ENCODE measurements around the gene COG8.
"Not testable (repeated sequence)": the region's sequence is repeated elsewhere in the genome, so short reads cannot be mapped to it uniquely, and the experiment has no call there.

The COG8 gene

GRCh38 chr16:69319381-69319780, 20.0 kb downstream of the COG8 start:
- no peak for DNase-seq (ENCODE audit: low read depth)

- DNase-seq (ENCODE audit: low read depth), result no peak
Observed at GRCh38 chr16:69318911-69319289, 20.5 kb downstream of the COG8 start.

- DNase-seq (ENCODE audit: low read depth), result no peak
Observed at GRCh38 chr16:69318177-69318910, 21.0 kb downstream of the COG8 start.

DNA sequence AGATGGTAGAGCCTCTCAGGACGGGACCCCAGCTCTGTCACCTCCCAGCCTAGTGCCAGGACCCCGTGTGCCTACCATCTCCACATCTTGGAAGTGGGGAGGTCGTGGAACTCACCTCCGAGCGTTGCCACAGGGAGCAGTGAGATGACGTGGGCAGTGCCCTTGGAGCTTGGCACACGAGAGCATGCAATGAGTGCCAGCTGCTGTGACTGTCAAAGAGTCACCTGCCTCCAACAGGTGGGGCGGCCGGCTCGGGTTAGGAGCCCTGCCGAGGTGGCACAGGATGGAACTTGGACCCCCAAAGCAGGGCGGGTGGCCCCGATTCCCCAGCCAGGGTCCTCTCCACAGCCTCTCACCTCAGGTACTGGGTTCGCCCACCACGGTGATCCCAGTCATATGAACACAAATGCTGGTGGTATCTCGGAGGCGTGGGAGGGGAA, 22.7 kb downstream of the COG8 start:
- DNase-seq (ENCODE audit: low read depth), result no peak

DNA sequence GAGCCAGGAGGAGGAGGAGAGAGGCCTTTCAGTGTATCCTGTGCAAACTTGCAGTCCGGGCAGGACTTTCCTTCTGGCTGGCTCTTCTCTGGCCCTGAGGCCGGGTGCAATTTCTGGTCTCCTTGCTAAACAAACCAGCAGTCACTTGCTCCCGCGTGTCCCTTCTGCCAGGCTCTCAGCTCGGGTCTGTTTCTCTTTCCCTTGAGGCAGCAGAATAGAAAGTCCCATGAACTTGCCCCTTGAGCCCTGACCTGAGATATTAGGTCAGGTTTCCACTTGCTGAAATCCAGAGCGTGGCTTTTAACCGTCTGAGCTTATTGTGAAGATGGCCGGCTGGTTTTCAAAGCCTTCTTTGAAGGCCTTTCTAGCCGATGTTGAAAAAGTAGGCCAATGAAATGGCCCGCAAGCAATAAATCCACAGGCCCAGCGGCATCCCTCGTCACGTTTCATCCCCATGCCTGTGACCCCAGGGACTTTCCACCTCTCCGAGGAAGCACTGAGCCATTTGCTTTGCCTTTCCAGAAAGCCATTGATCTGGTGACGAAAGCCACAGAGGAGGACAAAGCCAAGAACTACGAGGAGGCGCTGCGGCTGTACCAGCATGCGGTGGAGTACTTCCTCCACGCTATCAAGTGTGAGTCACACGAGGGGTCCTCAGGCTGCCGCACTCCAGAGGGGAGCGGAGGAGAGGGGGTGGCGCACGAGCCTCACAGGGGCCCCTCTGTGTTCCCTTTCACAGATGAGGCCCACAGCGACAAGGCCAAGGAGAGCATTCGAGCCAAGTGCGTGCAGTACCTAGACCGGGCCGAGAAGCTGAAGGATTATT, 23.7 kb downstream of the COG8 start:
- DNase-seq (ENCODE audit: low read depth), result no peak

DNA sequence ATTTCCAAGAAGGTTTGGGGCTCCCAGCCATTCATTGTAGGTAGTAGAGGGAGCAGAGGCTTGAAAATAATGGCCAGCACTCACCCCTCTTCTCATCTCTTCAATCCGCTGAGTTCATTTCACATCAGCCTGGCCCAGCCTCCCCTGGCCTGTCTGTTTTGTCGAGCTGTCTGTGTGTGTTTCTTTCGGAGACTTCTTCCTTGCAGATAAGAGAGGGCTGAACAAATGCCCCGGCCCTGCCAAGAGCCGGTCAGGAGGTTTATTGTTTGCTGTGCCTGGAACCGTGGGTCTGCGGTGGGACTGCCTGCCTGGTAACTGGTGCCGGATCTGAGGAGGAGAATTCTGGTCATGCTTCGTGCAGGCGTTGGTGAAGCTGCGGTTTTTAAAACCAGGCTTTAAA, 24.8 kb downstream of the COG8 start:
- DNase-seq (ENCODE audit: low read depth), result no peak

DNA sequence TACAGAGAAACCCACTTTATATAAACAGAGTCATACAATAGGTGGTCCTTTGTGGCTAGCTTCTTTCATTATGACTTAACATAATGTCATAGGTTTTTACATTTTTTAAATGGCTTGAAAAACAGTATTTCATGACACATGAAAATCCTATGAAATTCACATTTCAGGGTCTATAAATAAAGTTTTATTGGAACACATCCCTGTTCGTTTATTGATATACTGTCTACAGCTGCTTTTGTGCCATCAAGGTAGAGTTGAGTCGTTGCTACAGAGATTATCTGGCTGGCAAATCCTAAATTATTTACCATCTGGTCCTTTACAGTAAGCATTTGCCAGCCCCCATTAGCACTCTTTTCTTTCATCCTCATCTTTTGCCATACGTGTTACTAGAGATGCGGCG, 25.9 kb downstream of the COG8 start:
- no peak for DNase-seq (ENCODE audit: low read depth)

DNA sequence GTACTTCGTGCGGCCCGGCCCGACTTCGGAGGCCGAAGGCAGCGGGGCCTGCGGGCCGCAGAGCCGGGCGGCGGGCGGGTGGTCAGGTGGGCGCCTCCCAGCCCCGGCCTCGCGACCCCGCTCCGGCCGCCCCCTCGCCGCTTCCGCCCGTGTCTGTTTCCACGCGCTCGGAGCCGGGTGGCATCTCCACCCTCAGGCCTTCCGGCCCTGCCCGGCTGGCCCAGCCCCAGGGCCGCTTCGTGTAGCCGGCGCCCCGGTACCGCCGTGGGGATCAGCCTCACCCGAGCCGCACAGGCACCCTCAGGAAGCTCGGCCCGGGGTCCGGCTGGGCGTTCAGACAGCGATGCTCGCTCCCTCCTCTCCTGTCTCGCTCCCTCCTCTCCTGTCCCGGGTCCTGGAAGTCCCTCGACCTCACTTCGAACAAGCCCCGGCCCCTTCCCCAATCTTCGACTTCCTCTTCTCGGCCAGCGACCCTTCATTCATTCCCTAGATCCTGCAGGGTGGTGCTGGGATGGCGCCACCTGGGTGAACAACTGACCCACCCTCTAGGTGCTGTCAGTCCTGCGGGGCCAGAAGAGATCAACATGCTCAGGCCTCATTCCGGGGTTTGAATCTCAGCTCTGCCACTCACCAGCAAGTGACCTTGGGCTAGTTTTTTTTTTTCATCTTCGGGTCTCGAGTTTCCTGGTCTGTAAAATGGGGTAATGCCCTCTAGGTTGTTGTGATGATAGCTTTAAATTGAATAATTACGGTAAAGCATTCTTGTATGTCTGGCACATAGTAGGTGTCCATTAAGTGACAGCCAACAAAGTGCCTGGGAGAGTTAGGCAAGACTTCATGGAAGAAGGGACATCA, 27.6 kb downstream of the COG8 start:
- no peak for DNase-seq (ENCODE audit: low read depth)

- DNase-seq (ENCODE audit: low read depth), result peak; percentile 94
Observed at GRCh38 chr16:69310653-69311532, 28.5 kb downstream of the COG8 start, which contains the start of gene VPS4A. VPS4A (plus strand) TSS chr16:69311350; CDS start chr16:69311512, 162 bp downstream.

GRCh38 chr16:69309316-69309715, 30.0 kb downstream of the COG8 start:
- DNase-seq (ENCODE audit: low read depth), result no peak

DNA sequence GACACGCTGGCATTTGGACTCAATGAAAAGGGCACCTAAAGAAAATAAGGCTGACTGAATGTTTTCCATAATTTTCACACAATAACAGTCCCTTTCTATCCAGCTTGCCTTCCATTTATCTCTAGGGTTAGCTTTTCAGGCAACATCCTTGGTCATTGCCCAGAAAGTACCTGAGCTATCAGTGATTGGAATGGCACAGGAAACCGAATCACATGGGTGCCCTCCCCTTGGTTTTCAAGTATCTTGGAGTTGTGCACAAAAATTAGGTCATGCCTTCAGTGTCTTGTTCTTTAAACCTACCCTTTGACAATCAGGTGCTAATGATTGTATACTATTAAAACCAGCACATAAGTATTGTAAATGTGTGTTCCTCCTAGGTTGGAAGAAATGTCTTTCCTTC, 31.5 kb downstream of the COG8 start:
- DNase-seq (ENCODE audit: low read depth), result no peak

DNA sequence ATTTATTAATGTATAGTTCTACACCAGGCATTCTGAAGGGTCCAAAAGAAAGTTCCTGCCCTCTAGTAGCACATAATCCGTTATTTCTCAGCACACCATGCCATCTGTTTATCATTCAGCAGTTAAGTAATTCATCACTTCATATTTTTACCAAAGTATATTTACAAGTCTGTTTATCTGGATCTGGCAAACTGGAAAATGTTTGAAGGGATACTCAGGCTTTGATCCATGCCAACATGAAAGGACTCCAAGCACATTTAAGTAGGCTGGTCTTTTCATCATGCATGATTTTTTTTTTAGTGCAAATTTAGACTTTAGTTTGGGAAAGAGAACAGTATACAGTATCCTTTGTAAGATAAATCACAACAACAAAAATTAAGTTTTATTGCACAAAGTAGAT, 32.3 kb downstream of the COG8 start:
- no peak for DNase-seq (ENCODE audit: low read depth)

DNA sequence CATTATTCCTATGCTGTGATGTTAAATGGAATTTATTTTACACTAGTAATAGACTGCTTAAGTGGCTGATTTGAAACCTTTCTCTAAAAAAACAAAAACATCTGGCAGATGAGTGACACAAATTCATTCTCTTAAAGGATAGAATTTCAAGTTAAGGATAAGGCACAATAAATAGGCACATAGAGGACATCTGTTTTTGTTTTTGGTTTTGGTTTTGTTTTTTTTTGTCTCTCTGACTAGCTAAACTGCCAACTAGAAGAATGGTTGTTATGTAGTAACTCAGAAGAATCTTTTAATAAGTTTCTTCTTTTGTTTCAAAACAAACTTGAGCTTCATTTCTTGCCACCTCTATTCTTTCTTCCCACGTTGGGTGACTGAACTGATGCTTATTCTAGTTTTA, 33.3 kb downstream of the COG8 start:
- no peak for DNase-seq (ENCODE audit: low read depth)

- DNase-seq (ENCODE audit: low read depth), result no peak
Observed at GRCh38 chr16:69302301-69302700, 37.1 kb downstream of the COG8 start.

GRCh38 chr16:69301861-69302260, 37.5 kb downstream of the COG8 start:
- no peak for DNase-seq (ENCODE audit: low read depth)

GRCh38 chr16:69301187-69301586, 38.2 kb downstream of the COG8 start:
- no peak for DNase-seq (ENCODE audit: low read depth)

DNA sequence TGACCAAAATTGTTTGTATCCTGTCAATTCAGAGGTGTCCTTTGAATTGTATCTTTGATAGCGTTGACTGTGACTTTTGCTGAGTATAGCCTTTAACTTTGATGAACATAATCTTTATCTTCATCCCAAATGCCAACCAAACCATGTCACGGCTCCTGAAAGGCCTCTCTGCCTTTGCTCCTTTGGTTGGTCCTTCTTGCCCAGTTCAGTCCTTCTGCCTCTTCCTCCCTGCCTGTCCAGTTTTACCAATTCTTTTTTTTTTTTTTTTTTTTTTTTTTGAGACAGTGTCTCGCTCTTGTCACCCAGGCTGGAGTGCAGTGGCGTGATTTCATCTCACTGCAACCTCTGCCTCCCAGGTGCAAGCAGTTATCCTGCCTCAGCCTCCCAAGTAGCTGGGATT, 41.1 kb downstream of the COG8 start:
- no peak for DNase-seq (ENCODE audit: low read depth)

GRCh38 chr16:69296771-69297170, 42.6 kb downstream of the COG8 start:
- DNase-seq (ENCODE audit: low read depth), result not testable (repeated sequence)

DNA sequence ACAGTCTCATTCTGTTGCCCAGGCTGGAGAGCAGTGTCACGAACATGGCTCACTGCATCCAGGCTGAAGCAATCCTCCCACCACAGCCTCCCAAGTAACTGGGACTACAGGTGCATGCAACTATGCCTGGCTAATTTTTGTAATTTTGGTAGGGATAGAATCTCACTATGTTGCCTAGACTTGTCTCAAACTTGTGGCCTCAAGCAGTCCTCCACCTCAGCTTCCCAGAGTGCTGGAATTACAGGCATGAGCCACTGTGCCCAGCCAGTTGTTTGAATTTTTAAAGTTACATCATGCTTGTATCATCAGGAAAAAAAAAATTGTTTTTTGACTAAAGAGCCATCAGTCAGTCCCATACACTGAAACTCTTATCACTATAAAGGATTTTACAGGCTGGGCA, 45.3 kb downstream of the COG8 start:
- DNase-seq (ENCODE audit: low read depth), result no peak

DNA sequence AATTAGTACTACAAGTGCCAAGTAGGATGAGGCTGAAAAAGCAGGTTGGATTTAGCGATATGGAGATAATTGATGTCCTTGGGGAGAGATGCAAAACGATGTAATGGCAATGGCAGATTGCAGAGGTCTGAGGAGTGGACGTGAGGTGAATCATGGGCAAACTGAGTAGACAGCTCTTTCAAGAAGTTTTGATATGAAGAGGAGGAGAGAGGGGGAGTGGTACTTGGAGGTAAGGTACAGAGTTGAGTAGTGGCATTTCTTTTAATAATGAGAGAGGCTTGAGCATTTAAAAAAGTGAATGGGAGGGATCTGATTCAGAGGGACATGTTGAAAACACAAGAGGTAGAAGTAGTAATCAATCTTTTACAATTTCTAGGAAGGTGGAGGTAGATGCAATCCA, 46.0 kb downstream of the COG8 start:
- DNase-seq (ENCODE audit: low read depth), result no peak

- DNase-seq (ENCODE audit: low read depth), result not testable (repeated sequence)
Observed at GRCh38 chr16:69291657-69292056, 47.7 kb downstream of the COG8 start.
